Measurements from ENCODE around the gene MKI67. TPM values are rescaled to one million over a fixed set of nuclear protein-coding genes. Genes with fewer than 3 reads are reported as not detected.

MKI67 gene
- total and polyA plus RNA-seq, 2 of the 13 experiments (the other 11 are each of a cell fraction or from before 2014, with no cell fraction given) = 6.7 to 22.9 TPM

GRCh38 chr10:128081720-128082119 lies 44.5 kb downstream of the MKI67 start:
- H3K9me3 ChIP-seq (ENCODE audit: low read length) = no peaks in the 10 kb centered on the region
- no peak overlapping the region for H3K4me3 ChIP-seq (replicated peaks in 1 of 3; ENCODE audit: insufficient read depth in 1 of 3, low read depth in 2 of 3, low read length in 3 of 3)
- in situ Hi-C loops (cut with HindIII; ENCODE audit: extremely low pct_ligation_motif_present, low pct_unique_long_range_greater_than_20kb) = loop anchor here (25.0 kb wide), 1 partner anchor 456 kb away; no protein-coding TSS in a partner anchor
- DNase-seq (ENCODE audit: low spot score) (no peak), ATAC-seq (no peak), FAIRE-seq (no peak)
- intact Hi-C loops (cut with micrococcal nuclease; ENCODE audit: unreplicated experiment) = no loop called here
- H3K36me3 ChIP-seq (replicated peaks in 1 of 2; ENCODE audit: control insufficient read depth in 1 of 2, insufficient read depth in 2 of 2, low read length in 2 of 2) = no peaks in the 10 kb centered on the region
- ChIA-PET CTCF (ENCODE audit: low intra/inter-chr PET ratio, low total read pairs) (no interaction called here), POLR2A (no interaction called here)
- no peak overlapping the region for H2AFZ ChIP-seq (ENCODE audit: low read length)
- no peak overlapping the region for H3K4me2 ChIP-seq (ENCODE audit: low read depth, low read length)
- H3K79me2 ChIP-seq (ENCODE audit: insufficient read depth, low read length) = no peaks in the 10 kb centered on the region
- peaks cover 4 to 39% of the 10 kb centered on the region in 2 experiments; a peak in 4 of 5 replicates for H3K27me3 ChIP-seq (ENCODE audit: control insufficient read depth in 1 of 2, insufficient read depth in 2 of 2, low read length in 2 of 2)
- TF ChIP-seq ZNF362 (CRISPR knock-in tag; IDR thresholded peaks at IDR 0.05; ENCODE audit: borderline replicate concordance) = no peak
- WGBS (ENCODE audit: low lambda C conversion rate) = 3% methylated on average over 3 of the region's 3 CpGs
- no peak overlapping the region for H3K27ac ChIP-seq (ENCODE audit: extremely low read length, insufficient read depth, low read length)
- BruUV-seq (replicated peaks) = no TSS peak
- H3K9ac ChIP-seq (ENCODE audit: insufficient read depth, low read depth, low read length) = no peak overlapping the region
- H4K20me1 ChIP-seq (ENCODE audit: insufficient read depth, low read length) = no peaks in the 10 kb centered on the region
- H3K4me1 ChIP-seq (ENCODE audit: insufficient read depth, low read length) = peaks cover 8% of the 10 kb centered on the region

- H3K79me2 ChIP-seq (ENCODE audit: insufficient read depth, low read length) = no peaks in the 10 kb centered on the region
- no peak overlapping the region for H3K4me2 ChIP-seq (ENCODE audit: low read depth, low read length)
- no peak for FAIRE-seq
- ATAC-seq = no peak
- H3K4me3 ChIP-seq (replicated peaks in 1 of 3; ENCODE audit: insufficient read depth in 1 of 3, low read depth in 2 of 3, low read length in 3 of 3) = no peak overlapping the region
- POLR2A ChIA-PET = no interaction called here
- H3K27me3 ChIP-seq (ENCODE audit: control insufficient read depth in 1 of 2, insufficient read depth in 2 of 2, low read length in 2 of 2) = peaks cover 4 to 39% of the 10 kb centered on the region in 2 experiments; a peak in 4 of 5 replicates
- BruUV-seq (replicated peaks) = no TSS peak
- intact Hi-C loops (cut with micrococcal nuclease; ENCODE audit: unreplicated experiment) (no loop called here), in situ Hi-C loops (cut with HindIII; ENCODE audit: extremely low pct_ligation_motif_present, low pct_unique_long_range_greater_than_20kb) (loop anchor here (25.0 kb wide), 1 partner anchor 456 kb away; no protein-coding TSS in a partner anchor)
- H3K27ac ChIP-seq (ENCODE audit: extremely low read length, insufficient read depth, low read length) = no peak overlapping the region
- H3K4me1 ChIP-seq (ENCODE audit: insufficient read depth, low read length) = peaks cover 3% of the 10 kb centered on the region
- H3K9me3 ChIP-seq (ENCODE audit: low read length) = no peaks in the 10 kb centered on the region
- no peak for DNase-seq (ENCODE audit: low spot score)
- WGBS (ENCODE audit: low lambda C conversion rate) = 0% methylated on average over 2 of the region's 4 CpGs
- H3K9ac ChIP-seq (ENCODE audit: insufficient read depth, low read depth, low read length) = no peak overlapping the region
- no peaks in the 10 kb centered on the region for H3K36me3 ChIP-seq (replicated peaks in 1 of 2; ENCODE audit: control insufficient read depth in 1 of 2, insufficient read depth in 2 of 2, low read length in 2 of 2)
- H4K20me1 ChIP-seq (ENCODE audit: insufficient read depth, low read length) = no peaks in the 10 kb centered on the region
- no peak overlapping the region for H2AFZ ChIP-seq (ENCODE audit: low read length)
- CTCF ChIA-PET (ENCODE audit: low intra/inter-chr PET ratio, low total read pairs) = no interaction called here
- no peak for TF ChIP-seq ZNF460 (CRISPR knock-in tag; IDR thresholded peaks at IDR 0.05; ENCODE audit: borderline replicate concordance)
- TF ChIP-seq ZNF224 (CRISPR knock-in tag; IDR thresholded peaks at IDR 0.05) = no peak
- TF ChIP-seq SIX1 (CRISPR knock-in tag; IDR thresholded peaks at IDR 0.05; ENCODE audit: borderline replicate concordance) = no peak
- TF ChIP-seq ISL2 (CRISPR knock-in tag; IDR thresholded peaks at IDR 0.05) = no peak
- TF ChIP-seq AHDC1 (CRISPR knock-in tag; IDR thresholded peaks at IDR 0.05; ENCODE audit: borderline replicate concordance) = no peak
- no peak for TF ChIP-seq ZBTB44 (CRISPR knock-in tag; IDR thresholded peaks at IDR 0.05)
- no peak for TF ChIP-seq MTA3 (CRISPR knock-in tag; IDR thresholded peaks at IDR 0.05)
- TF ChIP-seq CBFB (CRISPR knock-in tag; IDR thresholded peaks at IDR 0.05) = no peak
- no peak for TF ChIP-seq SRF (IDR thresholded peaks at IDR 0.05; ENCODE audit: low read depth, low read length)
- TF ChIP-seq TGIF2 (CRISPR knock-in tag; IDR thresholded peaks at IDR 0.05) = no peak
Measured at GRCh38 chr10:128081222-128081621, 45.0 kb downstream of the MKI67 start.
